RPMI8226 (cell line): ENCODE results near the gene DPRX.

Experiments used
- DNase-seq: peaks from one replicate; pipeline ENCODE4 v3.0.0-alpha.2; 2015

Gene DPRX, protein sequence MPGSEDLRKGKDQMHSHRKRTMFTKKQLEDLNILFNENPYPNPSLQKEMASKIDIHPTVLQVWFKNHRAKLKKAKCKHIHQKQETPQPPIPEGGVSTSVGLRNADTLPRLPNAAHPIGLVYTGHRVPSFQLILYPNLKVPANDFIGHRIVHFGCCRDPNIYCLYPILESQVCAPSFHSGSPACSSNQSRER

DNA sequence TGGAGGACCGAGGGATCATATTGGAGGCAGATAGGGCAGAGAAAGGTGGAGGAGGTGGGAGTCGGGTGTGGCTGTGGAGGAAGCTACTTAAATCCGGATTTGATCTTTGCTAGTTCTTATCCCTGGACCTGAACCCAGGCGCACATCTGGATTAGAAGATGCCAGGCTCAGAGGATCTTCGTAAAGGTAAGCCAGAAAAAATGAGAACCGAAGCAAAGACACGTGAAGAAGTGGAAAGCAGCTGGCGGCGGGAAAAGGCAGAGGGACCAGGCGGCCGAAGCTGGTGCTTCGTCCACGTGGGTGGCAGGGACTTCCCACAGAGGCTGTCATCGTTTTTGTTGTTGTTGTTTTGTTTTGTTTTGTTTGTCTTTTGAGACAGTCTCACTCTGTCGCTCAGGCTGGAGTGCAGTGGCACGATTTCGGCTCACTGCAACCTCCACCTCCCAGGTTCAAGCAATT lies at the start of gene DPRX:
Gene DPRX, plus strand, starts transcription at position 51 of the 459 bp plus-strand sequence. Its CDS starts 108 bp downstream, at position 159.
- DNase-seq, result no peak

- DNase-seq, result no peak
Measured at GRCh38 chr19:53583181-53583580, 48.6 kb upstream of the DPRX start.

DNA sequence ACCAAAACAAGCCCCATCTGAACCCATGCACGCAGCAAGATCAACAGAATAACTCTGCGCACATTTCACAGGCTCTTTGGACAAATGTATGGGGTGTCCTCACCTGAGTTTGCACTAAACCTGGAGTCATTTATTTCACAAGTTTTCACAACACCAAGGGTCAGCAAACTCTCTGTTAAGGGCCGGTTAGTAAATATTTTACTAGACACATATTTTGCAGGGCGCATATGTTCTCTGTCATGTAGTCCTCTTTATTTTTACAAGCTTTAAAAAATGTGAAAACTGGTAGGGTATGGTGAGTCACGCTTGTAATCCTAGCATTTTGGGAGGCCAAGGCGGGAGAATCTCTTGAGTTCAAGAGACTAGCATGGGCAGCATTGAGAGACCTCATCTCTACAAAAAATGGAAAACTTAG lies 45.5 kb upstream of the DPRX start:
- no peak for DNase-seq

DNA sequence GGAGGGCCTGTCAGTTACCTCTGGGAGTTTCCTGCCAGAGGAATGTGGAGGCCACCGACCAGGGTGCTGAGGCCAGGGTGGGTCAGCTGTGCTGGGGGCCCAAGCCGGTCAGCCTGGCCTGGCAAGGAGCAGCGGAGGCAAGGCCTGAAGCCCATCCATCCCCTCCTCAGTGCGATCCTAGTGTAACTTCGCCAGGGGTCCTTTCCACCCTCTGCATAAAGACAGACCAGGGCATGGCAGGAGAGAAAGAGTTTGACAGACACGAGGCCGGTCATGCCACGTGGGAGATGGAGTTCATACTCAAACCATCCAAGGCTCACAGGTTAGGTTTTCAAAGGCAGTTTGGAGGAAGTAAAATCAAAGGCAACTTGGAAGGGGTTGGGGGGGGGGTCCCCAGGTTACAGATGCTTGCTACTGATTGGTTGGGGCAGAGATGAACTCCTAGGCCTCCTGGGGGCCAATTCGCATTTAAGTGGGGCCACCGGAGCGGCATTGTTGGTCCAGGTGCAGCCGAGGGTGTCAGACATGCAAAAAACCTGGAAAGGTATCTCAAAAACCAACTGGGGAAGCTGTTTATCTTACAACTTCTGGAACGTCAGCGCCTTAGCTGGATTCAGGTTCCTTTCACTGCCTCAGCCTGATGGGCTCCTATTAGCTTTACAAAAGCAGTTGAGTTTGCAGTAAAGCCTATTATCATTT lies 36.8 kb upstream of the DPRX start:
- no peak for DNase-seq

DNA sequence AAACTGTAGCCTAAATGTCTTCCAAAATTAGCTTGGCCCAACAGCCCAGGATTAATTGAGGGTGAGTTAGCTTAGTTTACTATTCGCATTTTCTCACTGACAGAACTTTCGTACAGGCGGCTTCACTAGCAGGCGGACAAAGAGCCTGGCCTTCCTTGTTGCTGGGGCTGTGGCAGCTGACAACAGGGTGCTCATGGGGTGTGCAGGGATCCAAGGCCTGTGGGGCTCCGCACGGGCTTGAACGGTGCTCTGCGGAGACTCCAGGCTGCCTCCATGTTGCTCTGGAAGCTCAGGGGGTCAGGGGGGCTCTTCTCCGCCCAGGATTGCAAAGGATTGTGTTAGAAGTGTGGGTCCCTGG lies 36.3 kb upstream of the DPRX start:
- DNase-seq, result no peak

DNA sequence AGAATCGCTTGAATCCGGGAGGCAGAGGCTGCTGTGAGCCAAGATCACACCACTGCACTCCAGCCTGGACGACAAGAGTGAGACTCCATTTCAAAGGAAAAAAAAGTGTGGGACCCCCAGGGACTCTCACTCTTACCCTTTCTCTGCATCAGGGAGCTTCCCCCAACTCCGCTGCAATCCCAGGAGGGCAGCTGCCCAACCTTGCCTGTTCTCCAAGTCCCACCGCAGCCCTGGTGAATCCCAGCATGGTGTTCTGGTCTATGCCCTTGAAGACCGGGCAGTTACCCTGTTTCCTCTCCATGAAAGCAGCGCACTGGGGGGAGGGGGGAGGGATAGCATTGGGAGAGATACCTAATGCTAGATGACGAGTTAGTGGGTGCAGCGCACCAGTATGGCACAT lies 35.7 kb upstream of the DPRX start:
- DNase-seq, result no peak

- no peak for DNase-seq
Measured at GRCh38 chr19:53597023-53597422, 34.8 kb upstream of the DPRX start.

GRCh38 chr19:53598361-53598760 lies 33.4 kb upstream of the DPRX start:
- DNase-seq, result no peak

DNA sequence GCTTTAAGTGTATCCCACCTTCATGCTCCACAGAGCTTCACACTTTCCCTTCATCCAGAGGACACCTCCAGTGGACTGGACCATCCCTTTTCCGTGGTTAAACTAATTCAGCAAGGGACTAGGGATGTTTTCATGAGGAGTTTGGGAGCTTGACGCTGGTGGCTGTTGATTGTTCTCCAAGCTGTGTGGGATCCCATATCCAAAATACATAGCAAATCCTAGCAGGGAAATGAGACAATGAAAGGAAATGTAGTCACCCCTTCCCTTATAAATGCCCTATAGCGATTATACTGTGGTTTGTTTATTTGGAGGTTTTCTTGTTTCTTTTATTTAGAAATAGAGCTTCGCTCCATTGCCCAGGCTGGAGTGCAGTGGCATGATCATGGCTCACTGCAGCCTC lies 31.6 kb upstream of the DPRX start:
- DNase-seq, result no peak

DNA sequence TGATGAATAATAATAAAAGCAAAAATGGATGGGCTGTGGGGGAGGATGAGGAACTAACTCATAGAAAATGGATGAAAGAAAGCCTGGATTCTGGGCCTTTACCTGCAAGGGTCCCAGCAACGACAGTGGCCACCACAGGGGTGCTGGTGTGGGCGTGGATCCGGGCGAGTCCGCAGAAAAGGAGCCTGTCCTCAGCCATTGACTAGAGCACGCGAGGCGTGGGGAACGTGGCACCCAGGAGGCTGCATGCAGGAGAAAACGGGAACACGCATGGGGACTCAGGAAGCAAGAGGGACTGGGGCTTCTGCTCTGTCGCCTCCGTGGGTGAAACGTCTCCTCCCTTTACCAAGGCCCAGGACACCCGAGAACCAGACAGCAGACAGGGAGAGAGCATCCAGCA lies 25.8 kb upstream of the DPRX start:
- no peak for DNase-seq

- no peak for DNase-seq
Measured at GRCh38 chr19:53608381-53608780, 23.4 kb upstream of the DPRX start.

- DNase-seq, result no peak
Measured at GRCh38 chr19:53612762-53613526, 18.9 kb upstream of the DPRX start.

- no peak for DNase-seq
Measured at GRCh38 chr19:53621885-53622740, 9.7 kb upstream of the DPRX start.

- DNase-seq, result no peak
Measured at GRCh38 chr19:53624771-53625545, 6.8 kb upstream of the DPRX start.

- DNase-seq, result no peak
Measured at GRCh38 chr19:53626486-53626885, 5.3 kb upstream of the DPRX start.

GRCh38 chr19:53626976-53627375 lies 4.8 kb upstream of the DPRX start:
- no peak for DNase-seq

- DNase-seq, result no peak
Measured at GRCh38 chr19:53634768-53635167, 3.0 kb downstream of the DPRX start.

GRCh38 chr19:53639471-53639870 lies 7.7 kb downstream of the DPRX start:
- no peak for DNase-seq

DNA sequence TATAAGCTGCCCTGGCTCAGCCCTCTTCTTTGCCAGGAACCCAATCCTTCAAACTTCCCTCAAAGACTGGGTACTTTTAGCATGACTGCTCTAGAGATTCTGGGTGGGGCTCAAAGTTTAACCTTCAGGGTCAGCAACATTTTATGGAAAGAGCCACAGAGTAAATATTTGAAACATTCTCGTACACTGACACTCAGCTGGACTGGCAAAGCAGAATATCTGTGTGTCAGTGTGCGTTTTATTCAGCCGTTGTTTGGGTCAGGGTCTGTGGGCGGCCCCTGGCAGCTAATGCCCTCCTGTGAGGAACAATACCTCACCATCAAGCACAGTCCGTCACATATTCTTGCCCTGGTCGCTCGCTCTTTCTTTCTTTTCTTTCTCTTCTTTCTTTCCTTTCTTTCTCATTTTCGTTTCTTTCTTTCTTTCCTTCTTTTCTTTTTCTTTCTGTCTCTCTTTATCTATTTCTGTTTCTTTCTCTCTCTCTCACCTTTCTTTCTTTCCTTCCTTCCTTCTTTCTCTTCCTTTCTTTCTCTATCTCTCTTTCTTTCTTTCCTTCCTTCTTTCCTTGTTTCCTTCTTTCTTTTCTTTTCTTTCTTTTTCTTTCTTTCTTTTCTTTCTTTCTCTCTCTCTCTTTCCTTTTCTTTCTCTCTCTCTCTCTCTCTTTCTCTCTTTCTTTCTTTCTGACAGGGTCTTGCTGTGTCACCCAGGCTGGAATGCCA lies 10.7 kb downstream of the DPRX start:
- no peak for DNase-seq

DNA sequence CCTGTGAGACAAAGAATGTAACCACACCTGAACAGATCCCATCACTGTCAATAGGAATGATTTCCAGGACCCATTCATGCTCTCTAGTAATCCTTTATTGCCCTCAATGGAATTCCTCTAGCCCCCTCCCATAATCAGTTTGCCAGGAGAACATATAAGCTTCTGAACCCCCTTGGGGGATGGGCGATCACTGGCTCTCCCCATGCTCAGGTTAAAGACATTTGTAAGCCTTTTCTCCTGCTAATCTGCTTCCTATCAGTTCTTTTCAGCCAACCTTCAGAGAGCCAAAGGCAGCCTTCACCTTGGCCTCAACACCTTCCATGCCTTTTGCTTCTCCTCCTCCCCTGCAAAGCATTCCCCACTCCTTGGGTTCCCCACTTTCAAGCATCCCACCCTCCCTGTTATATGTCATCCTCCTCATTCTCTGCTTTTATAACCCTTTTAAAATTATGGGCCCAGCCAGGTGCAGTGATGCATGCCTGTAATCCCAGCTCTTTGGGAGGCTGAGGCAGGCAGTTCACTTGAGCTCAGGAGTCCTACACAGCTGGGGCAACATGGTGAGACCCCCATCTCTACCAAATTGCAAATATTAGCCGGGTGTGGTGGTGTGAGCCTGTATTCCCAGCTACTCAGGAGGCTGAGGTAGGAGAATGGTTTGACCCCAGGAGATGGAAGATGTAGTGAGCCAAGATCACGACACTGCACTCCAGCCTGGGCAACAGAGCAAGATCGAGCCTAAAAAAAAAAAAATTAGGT lies 12.4 kb downstream of the DPRX start:
- DNase-seq, result no peak

- DNase-seq, result no peak
Measured at GRCh38 chr19:53646144-53646543, 14.3 kb downstream of the DPRX start.
